LHCN-M2 (cell line): ENCODE data around the gene NKX2-4. TPM values are rescaled to one million over a fixed set of nuclear protein-coding genes. Genes with fewer than 3 reads are reported as not detected.
"Not testable (repeated sequence)": the region's sequence is repeated elsewhere in the genome, so short reads cannot be mapped to it uniquely, and the experiment has no call there.

ENCODE experiments used
- DNase-seq: peaks from one replicate; pipeline ENCODE4 v3.0.0-alpha.2; 2012; ENCODE audit warnings: low read depth
- total RNA-seq: library from RNA; depleted of rRNA; stranded (reverse); fragments of >200 nt; gene quantifications from 2 replicates; pipeline ENCODE4 v1.2.3, GENCODE V29; 2014

The NKX2-4 gene
- total RNA-seq, 1 experiment from 2014 or later = not detected

DNA sequence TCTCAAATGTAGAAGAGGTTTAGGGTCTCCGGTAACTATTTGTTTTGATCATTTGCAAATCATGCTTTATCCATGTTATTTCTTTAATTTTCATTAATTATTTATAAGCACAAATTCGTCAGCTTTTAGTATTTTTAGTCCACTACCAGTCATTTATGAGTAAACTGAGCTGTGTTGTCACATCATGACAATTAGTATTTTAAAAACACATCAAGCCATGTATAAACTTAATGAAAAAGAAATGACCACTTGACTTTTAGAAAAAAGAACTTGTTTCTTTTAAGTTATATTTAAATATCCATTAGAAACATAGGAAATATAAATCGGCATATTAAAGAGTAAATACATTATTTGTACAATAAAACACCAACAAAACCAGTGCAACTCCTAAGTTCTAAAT is 2.8 kb downstream of the NKX2-4 start:
- no peak for DNase-seq

DNA sequence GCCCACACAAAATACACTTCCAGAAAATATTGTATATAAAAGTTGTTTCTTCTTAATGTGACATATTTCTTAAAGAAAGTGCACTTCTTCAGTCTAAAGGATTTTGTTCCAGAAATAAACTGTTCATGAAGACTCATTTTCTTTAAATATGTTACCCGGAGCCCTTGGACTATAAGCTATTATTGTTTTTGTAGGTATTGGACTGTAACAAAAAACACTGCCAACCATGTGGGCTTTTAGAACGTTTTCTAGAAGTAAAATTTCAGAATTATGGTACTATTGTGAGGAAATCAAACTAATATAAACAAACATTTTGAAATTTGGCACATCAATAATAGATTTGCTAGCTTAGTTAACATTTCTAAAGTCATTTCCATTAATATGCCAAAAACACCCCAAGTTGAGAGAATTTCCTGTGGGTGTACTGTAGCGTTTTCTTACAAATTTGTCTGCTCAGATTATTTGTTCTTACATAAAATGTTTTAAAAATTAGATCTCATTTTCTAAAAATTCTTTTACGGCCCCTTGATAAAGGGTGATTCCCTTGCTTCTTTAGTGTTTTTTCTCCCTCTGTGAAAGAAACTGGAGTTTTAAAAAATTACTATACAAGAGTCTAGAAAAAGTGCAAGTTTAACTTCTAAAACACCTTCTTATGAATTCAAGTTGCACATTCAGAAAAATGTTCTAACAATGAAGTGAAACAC is 3.4 kb downstream of the NKX2-4 start:
- DNase-seq = no peak

DNA sequence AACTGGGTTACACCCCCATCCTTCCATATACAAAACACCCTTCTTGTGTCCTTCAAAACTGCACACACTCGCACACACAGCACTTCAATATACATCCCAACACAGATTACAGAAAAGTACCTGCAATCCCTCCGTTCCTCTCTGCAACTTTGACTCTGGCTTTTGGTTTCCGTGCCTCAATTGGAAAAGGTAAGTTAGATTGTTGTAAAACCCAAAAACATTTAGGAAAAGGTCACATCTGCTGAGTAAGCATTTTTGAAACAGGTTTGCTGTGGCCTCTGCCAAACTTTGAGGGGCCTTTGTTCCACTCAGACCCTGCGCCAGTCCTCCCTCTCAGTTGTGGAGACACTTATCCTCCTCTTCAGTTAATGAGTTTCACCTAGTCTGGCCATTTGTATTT is 4.2 kb downstream of the NKX2-4 start:
- no peak for DNase-seq

DNA sequence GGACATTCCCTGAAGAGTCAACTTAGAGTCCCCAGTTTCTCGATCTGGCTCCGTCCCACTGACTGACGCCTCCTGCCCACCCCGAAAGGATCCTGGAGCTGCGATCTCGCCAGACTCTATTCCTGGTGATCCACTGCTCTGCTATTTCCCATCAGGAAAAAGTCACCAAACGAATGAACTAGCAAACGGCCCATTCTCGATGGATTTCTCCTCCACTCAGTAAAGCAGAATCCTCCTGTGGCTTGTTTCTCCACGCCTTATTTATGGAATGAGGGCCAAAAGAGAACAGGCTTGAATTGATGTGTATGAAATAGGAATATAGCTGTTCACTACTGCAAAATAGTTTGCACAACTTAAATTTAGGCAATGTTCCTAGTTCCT is 5.4 kb downstream of the NKX2-4 start:
- no peak for DNase-seq

DNA sequence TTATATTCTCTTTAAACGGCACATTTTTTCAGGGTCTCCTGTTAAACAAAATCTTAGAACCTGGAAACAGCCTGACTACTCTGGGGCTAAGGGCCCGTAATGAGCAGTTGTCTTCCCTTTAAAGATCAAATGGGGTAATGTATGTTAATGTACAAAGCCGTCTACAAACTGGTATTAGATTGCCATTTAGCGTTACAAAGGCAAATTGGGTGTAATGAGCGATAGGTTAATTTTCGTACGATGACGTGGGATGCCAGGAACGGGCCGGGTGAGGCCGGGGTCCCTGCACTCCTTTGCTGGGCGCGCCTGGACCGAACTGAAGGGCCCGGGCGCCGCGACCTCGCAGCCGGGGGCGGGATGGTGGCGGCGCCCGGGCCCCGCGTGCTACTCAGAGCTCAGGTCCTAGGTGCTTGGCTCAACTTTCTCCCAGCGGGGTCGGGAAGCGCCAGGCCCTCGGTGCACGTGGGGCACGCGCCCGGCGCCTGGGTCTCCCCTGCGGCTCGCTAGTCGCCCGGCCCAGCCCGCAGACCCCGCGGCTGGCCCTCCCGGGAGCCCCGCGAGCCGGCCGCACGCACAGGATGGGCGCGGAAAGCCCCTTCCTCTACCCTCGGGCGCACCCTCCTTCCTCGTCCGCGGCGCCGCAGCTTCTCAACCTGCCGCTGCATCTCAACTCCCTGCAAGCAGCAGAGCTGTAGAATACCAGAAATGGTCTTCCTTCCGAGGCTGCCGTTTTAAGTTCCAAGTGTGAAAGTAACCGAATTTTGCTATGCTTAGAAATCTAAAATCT is 5.9 kb downstream of the NKX2-4 start:
- DNase-seq = no peak

DNA sequence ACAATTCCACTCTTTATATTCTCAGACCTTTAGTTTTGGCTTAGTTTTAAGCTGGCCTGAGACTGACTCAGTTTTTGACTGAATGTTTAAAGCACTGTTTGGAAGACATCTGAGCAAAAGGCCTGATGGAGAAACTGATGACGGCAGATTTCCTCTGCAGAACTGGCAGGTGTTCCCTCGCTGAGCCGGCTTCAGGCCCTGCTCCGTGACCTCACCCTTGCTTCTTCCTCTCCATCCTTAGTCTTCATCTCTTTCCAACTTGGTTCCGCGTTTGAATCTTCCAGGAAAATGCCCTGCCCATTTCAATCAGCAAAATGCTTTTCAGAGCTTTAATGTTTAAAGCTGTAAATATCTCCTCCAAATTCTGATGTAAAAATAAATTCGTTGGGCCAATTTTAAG is 6.6 kb downstream of the NKX2-4 start:
- no peak for DNase-seq

DNA sequence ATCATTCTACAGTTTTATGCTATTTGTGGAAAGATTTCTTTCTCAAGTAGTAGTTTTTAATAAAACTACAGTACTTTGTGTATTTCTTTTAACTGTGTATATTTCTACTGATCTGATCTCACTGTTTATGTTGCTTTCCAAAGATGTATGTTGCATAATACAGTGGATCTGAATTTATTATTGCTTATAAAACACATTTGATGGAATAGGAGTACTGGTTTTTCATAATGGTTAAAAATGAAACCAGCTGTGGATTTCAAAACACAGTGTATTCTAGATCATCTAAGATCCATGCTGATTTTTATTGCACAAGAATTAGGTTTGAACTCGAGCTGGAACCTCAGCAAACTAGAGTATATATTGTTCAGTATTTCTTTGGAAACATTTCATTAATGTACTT is 8.0 kb downstream of the NKX2-4 start:
- DNase-seq = no peak

DNA sequence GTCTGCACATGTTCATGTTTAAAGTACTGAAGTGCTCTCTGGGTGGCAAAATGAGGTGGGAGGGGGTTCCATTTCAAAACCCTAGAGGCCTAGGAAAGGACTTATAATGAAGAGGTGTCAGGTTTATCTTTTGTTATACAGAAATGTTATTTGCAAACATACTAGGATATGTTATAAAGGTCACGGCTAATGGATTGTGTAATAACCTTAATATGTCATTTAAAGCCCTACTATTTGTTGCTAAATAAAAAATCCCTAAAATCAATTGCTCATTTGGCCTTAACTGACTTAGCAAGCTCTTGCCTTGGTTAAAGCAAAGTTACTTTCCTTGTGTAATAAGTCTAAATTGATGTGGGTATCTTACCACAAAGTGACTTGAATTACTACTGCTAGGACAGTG is 8.8 kb downstream of the NKX2-4 start:
- DNase-seq = no peak

DNA sequence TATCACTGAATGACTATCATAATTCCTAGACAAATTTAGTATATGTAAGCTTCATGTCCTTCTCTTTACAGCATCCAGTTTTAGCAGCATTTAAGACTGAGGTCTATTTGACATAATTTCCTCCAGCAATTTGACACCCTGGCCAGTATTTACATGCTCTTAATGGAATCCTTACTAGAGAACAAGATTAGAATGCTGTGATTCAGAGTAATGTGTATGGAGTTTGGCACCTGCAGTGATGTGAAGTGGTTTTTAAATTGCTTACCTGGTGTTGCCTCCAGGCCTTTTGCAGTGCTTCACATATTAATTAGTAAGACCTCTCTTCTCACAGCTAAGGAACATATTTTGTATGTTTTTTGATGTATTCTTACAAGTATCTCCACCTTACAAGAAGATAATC is 9.8 kb downstream of the NKX2-4 start:
- DNase-seq = no peak

DNA sequence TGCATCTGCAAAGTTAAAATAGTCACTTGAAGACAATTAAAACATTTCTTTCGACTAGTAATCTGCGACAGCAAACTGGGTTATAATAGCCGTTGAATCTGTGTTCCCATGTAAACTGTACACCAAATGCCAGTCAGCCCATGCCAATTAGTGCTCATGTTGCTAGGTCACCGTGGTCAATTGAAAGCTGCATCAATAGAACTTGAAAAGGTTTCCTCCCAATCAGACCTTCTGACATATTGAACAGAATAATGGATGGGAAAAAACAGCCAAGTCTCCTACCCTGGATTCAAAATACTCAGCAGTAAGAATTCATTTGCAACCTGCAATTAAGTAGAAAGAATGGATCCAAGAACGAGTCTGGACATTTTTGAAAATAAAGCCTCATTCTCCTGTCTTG is 11.2 kb downstream of the NKX2-4 start:
- DNase-seq = no peak

DNA sequence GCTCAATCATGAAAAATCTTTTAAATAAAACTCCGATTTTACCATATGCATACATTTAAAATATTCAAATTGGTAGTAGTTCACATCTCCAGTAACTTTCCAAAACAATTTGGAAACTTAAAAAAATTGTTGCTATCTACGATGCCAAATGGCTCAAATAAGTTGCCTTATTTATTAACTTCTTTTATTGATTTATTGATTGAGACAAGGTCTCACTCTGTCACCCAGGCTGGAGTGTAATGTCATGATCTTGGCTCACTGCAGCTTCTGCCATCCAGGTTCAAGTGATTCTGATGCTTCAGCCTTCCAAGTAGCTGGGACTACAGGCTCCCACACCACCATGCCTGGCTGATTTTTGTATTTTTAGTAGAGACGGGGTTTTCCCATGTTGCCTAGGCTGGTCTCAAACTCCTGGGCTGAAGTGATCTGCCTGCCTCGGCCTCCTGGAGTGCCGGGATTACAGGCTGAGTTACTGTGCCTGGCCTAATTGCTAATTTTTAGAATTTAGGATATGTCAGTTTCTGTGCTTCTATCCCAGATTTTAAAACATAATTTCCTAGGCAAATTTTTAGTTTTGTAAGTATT is 12.9 kb downstream of the NKX2-4 start:
- DNase-seq = no peak

DNA sequence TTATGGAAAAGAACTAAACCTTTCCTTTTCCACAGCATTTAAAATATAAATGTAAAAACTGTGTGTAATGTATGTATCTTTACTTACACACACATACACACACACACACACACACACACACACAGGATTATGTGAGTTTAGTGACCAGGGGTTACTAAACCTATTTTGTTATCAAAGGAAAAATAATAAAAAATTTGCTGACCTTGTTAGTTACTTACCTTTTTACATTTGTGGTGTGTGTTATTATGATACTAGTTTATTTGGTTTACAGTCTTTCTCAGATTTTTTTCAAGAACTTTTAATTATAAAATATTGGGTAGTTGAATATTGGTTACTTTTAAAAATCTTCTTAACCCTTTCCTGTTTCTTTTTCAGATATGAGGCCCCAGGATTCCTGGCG is 15.7 kb downstream of the NKX2-4 start:
- DNase-seq = no peak

DNA sequence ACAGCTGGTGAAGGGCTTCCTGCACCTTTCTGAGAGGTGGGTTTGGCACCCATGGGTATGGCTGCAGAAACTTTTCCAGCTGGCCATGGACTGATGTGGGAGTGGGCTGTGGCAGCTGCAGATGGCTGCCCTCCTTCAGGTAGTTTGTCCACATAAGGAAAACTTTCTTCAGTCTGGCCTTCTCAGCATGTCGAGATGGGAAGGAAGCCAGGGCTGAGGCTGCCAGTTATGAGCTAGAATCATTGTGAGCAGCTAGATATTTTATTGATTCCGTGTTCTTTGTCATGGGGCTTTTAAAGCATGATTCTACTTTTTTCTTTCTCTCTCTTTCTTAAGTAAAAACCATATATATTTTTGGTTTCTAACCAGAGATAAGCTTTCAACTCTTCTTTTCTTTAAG is 16.6 kb downstream of the NKX2-4 start:
- DNase-seq = no peak

DNA sequence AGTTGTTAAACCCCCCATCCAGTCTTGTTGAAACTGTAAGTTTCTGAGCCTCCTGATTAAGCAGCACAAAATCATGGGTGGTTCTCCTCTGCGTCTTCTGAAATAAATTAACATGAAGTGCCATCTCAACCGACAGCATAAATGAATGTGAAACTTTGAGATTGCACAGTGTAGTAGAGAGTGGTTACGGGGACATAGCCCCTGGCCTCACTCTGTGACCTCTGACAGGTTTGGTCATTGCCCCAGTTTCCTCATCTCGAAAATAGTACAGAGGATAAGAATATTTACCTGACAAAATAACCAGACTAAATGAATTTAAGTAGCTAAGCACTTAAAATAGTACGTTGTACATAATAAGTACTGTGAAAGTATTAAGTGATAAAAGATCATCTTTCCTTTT is 19.1 kb downstream of the NKX2-4 start:
- DNase-seq = no peak

DNA sequence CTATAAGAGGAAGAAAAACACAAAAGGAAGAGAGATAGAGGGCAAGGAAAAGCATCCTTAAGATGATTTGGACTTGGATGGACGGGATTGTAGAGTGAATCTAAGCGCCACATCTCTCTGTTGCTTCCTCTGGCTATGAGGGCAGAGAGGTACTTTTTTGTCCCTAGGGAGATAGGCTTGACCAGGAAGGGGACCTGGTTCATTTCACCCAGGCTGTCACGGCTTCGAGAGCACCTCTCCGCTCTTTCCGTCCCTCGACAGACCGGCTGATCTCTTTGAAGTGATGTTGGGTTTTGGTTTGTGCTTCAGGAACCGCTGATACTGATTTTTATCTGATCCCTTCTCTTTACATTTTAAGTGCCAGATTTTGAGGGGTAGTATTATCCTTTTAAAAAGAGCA is 19.6 kb downstream of the NKX2-4 start:
- DNase-seq = no peak

DNA sequence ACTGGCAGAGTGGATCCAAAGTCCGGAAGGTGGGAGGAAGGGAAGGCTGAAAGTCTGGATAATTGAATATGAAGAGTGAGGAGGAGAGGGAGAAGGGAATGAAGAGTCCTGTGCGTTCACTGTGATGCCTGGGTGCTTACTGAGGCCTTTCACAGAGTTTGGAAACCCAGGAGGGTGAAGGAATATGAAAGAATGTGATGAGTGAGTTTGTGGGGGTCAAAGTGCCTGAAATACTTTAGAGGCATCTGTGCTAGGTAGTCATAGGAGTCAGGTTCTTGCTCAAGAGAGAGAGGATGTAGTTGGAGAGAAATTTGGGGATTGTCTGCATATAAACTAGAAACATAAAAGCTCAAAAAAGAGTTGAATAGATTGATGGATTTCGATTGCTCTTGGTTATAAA is 20.7 kb downstream of the NKX2-4 start:
- DNase-seq = no peak

DNA sequence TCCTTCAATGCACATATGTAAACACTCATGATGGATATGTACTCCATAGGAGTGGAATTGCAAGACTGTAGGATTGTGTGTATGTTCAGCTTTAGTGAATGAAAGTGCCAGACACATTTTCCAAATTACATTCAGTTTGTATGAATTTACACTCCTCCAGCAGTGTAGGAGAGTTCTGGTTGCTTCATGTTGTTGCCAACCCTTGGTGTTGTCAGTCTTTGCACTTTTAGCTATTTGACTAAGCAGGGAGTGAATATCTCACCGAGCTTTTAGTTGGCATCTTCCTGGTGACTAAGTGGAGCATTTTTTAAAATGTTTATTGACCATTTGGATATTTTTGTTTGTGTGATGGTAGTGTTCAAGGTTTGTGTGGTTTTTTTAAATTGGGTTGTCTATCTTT is 23.9 kb downstream of the NKX2-4 start:
- DNase-seq = no peak

DNA sequence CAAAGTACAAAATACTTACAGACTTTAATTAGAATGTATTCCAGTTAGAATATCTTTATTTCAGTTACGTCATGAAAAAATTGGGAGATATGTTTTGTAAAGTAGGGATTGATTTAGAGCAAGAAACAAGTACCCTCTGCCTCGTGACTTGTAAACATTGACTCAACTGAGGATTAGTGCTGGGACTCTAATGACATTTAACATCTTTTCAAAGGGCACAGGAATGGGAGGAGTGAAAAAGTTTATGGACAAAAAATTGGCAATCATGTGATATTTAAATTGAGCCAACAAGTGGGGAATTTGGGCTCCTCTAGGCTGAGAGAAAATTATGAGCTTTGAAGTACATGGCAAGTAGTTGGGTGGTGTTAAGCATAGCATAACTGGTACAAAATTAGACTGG is 25.3 kb downstream of the NKX2-4 start:
- no peak for DNase-seq

DNA sequence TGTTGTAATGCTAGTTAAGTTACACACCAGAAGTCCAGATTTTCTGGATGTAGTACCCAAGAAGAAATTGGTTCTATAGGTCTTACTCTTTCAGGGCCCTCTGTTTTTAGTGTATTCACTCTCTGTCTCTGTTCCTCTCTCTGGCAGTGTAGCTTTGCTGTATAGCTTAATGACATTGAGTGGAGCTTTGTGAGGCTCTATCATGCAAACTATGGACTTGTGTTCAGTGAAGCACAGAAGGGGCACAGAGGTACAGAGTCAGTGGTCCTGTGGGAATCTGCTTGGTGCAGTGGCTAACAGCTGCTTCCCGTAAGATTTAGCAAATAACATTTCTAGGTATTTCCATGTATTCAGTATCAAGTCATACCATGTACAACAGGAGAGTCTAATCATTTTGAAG is 26.1 kb downstream of the NKX2-4 start:
- DNase-seq = no peak

DNA sequence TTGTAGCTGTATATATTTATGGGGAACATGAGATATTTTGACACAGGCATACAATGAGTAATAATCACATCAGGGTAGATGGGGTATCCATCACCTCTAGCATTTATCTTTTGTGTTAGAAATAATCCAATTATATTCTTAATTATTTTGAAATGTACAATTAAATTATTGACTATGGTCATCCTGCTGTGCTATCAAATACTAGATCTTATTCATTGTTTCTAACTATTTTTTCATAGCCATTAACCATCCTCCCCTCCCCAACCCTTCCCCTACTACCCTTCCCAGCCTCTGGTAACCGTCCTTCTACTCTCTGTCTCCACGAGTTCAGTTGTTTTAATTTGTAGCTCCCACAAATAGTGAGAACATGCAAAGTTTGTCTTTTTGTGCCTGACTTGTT is 28.5 kb downstream of the NKX2-4 start:
- no peak for DNase-seq

DNA sequence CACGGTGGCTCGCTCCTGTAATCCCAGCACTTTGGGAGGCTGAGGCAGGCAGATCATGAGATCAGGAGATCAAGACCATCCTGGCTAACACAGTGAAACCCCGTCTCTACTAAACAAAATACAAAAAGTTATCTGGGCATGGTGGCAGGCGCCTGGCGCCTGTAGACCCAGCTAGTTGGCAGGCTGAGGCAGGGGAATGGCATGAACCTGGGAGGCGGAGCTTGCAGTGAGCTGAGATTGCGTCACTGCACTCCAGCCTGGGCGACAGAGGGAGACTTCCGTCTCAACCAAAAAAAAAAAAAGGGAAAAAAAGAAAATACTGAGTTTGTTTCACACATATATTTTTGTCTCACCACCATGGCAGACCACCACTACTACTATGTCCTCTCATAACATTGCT is 31.1 kb downstream of the NKX2-4 start:
- not testable (repeated sequence) for DNase-seq

DNA sequence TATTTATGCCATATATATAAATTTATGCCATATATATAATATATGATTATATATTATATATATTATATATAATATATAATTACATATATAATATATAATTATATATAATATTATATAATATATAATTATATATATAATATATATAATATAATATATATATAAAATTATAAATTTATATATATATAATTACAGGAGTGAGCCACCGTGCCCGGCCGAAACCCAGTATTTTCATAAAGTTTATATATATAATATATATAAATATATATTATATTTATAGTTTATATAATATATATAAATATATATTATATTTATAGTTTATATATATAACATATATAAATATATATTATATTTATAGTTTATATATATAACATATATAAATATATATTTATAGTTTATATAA is 31.6 kb downstream of the NKX2-4 start:
- no peak for DNase-seq

DNA sequence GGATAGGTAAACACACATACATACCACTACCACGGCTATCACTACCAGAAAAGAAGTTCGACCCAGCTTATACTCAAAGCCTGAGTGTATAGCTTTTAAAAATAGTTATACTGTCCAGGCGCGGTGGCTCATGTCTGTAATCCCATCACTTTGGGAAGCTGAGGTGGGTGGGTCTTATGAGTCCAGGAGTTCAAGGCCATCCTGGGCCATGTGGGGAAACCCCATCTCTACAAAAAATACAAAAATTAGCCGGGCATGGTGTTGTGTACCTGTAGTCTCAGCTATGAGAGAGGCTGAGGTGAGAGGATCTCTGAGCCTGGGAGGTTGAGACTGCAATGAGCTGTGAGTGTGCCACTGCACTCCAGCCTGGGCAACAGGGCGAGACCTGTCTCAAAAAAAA is 32.9 kb downstream of the NKX2-4 start:
- DNase-seq = no peak
